Lower leg skin (tissue), 3 donors: ENCODE measurements around the gene IL1RN.
"Not testable (repeated sequence)": the region's sequence is repeated elsewhere in the genome, so short reads cannot be mapped to it uniquely, and the experiment has no call there.

ENCODE experiments used
- POLR2A ChIP-seq, 2 donors: fragments of 450-650 bp; IDR thresholded peaks; one replicate each; pipeline ENCODE4 v1.6.1; 2016 to 2017; ENCODE audit warnings: antibody characterized with exemption in 2 of 2, mild to moderate bottlenecking in 1 of 2, moderate library complexity in 1 of 2
- TF ChIP-seq, protein P1 (sequence below), 3 donors: fragments of 450-650 bp; IDR thresholded peaks; one replicate each; pipeline ENCODE4 v1.5.1; 2016; ENCODE audit warnings: antibody characterized with exemption in 3 of 3, mild to moderate bottlenecking in 3 of 3, moderate library complexity in 2 of 3

DNA sequence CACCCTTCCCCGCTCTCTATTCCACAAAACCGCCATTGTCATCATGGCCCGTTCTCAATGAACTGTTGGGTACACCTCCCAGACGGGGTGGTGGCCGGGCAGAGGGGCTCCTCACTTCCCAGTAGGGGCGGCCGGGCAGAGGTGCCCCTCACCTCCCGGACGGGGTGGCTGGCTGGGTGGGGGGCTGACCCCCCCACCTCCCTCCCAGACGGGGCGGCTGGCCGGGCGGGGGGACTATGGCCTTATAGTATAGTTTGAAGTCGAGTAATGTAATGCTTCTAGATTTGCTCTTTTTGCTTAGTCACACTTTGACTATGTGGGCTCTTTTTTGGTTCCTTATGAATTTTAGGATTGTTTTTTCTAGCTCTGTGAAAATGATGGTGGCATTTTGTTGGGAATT lies 31.1 kb upstream of the IL1RN start:
- TF ChIP-seq, protein P1, sequence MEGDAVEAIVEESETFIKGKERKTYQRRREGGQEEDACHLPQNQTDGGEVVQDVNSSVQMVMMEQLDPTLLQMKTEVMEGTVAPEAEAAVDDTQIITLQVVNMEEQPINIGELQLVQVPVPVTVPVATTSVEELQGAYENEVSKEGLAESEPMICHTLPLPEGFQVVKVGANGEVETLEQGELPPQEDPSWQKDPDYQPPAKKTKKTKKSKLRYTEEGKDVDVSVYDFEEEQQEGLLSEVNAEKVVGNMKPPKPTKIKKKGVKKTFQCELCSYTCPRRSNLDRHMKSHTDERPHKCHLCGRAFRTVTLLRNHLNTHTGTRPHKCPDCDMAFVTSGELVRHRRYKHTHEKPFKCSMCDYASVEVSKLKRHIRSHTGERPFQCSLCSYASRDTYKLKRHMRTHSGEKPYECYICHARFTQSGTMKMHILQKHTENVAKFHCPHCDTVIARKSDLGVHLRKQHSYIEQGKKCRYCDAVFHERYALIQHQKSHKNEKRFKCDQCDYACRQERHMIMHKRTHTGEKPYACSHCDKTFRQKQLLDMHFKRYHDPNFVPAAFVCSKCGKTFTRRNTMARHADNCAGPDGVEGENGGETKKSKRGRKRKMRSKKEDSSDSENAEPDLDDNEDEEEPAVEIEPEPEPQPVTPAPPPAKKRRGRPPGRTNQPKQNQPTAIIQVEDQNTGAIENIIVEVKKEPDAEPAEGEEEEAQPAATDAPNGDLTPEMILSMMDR (IDR thresholded peaks at IDR 0.05) = not testable (repeated sequence)
- TF ChIP-seq POLR2A (IDR thresholded peaks at IDR 0.05) = not testable (repeated sequence)
